NT2/D1 (cell line): ENCODE measurements around the gene ATP8B4.

Experiments
- SUZ12 ChIP-seq: IDR thresholded peaks from 2 replicates; pipeline ENCODE4 v1.6.1; 2011; ENCODE audit not compliant: insufficient read length, insufficient read depth; ENCODE audit errors: extremely low read depth
- YY1 ChIP-seq: IDR thresholded peaks from 2 replicates; pipeline ENCODE4 v1.6.1; 2011; ENCODE audit not compliant: insufficient read length, insufficient read depth
- ZNF274 ChIP-seq: IDR thresholded peaks from 2 replicates; pipeline ENCODE4 v1.6.1; 2011; ENCODE audit warnings: mild to moderate bottlenecking, low read depth, low read length

DNA sequence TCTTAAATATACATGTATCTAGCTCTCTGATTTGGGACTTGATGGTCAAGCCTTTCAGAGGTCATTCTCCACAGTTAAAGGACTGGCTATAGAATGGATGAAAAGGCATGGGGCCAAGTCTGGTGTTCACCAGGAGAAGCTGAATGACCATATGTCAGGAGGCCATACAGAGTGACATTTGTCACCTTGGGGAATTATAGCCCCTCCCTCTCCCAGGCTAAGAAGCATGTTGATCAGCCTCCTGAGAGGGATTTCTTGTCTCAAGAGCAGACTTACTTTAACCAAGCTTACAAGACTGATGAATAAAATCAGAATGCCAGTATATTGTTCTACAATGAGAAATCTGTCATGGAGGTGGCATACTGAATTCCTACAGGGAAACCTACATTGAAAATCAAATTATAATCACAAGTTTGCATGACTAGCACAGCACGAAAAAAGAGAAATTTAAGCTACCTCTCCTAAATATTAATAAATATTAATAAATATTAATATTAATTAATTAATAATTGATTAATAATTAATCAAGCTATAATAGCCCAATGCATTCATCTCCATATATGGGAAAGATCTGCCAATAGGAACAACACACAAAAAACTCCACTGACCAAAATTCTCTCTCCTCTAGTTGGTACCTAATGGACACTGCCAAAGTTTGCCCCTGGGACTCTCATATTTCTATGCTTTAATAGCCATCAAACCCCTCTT, 47.3 kb downstream of the ATP8B4 start:
- TF ChIP-seq SUZ12 (no peak), YY1 (no peak), ZNF274 (no peak)
